Activated T-cell treated with anti-CD3 and anti-CD28 coated beads, Interleukin-2, amount 50 U/mL, for 4 hours (primary cell): ENCODE data around the gene GAS2L1. TPM values are rescaled to one million over a fixed set of nuclear protein-coding genes. Genes with fewer than 3 reads are reported as not detected.

Source experiments
- ATAC-seq, 2 donors: fragments of 200-7000 bp; cut with Tn5 transposase; one replicate each; pipeline ENCODE4 v1.10.0; 2021
- DNase-seq: peaks from one replicate; pipeline ENCODE4 v3.0.0-alpha.2; 2020
- H3K27me3 Mint-ChIP-seq: one replicate; pipeline ENCODE4 v1.8.0; 2021; ENCODE audit warnings: low read depth, mixed read lengths
- H3K36me3 Mint-ChIP-seq: one replicate; pipeline ENCODE4 v1.8.0; 2022; ENCODE audit warnings: mixed read lengths; ENCODE audit not compliant: insufficient read depth
- H3K4me1 Mint-ChIP-seq: one replicate; pipeline ENCODE4 v1.8.0; 2021; ENCODE audit warnings: low read depth, mixed read lengths
- H3K4me3 Mint-ChIP-seq: one replicate; pipeline ENCODE4 v1.8.0; 2021; ENCODE audit warnings: mild to moderate bottlenecking, moderate library complexity, mixed read lengths
- H3K9me3 Mint-ChIP-seq: one replicate; pipeline ENCODE4 v1.8.0; 2021; ENCODE audit warnings: mixed read lengths
- total RNA-seq, 3 donors: library from RNA; stranded (reverse); gene quantifications; one replicate each; pipeline ENCODE4 v1.2.1, GENCODE V29; 2021

The GAS2L1 gene
- total RNA-seq, 3 donors from 2014 or later: 0.37 to 0.90 (median 0.56) TPM

DNA sequence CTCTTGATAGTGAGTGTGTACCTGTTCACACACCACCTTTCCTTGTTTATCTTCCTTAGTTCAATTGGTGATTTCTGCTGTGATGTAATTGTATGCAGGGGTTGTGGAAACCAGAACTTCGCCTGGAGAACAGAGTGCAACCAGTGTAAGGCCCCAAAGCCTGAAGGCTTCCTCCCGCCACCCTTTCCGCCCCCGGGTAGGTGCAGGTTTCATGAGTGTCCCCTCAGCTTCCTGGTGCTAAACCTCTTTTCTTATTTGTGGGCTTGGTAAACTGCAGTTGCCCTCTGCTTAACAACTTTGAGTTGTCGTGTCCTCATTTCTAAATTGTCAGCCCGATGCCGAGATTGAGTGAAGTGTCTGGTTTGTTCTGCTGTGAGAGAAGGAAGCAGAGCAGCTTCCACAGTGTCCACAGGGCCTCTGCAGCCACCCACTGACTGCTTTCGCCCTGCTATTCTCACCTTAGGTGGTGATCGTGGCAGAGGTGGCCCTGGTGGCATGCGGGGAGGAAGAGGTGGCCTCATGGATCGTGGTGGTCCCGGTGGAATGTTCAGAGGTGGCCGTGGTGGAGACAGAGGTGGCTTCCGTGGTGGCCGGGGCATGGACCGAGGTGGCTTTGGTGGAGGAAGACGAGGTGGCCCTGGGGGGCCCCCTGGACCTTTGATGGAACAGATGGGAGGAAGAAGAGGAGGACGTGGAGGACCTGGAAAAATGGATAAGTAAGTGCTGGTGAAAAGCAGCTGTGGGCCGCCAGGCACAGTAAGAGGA is 7.1 kb upstream of the GAS2L1 start:
- no peaks in the 10 kb centered on the region for H3K9me3 Mint-ChIP-seq
- DNase-seq (no peak), ATAC-seq (no peak)
- H3K36me3 Mint-ChIP-seq: peaks cover 43% of the 10 kb centered on the region
- H3K27me3 Mint-ChIP-seq: peaks cover 2% of the 10 kb centered on the region
- H3K4me1 Mint-ChIP-seq: no peaks in the 10 kb centered on the region
- H3K4me3 Mint-ChIP-seq: no peak overlapping the region

DNA sequence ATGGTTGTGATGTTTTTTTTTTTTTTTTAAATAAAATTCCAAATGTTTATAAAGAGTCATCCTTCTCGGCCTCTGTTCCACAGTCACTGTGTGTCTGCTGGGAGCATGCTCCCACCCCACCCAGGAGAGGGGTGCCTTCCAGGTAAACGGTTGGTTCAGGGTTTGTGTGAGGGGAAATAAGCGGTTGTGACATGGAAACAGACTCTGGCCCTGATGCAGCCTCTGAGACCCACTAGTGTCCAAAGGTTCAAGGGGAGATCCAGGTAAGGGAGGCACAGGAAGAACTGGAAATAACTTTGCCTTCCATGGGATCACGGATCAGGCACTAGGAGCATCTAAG is 6.0 kb upstream of the GAS2L1 start:
- Mint-ChIP-seq H3K36me3 (peaks cover 42% of the 10 kb centered on the region), H3K4me3 (no peak overlapping the region), H3K4me1 (no peaks in the 10 kb centered on the region), H3K9me3 (no peaks in the 10 kb centered on the region), H3K27me3 (peaks cover 11% of the 10 kb centered on the region)
- DNase-seq: no peak
- peak in 1 of 2 donors; percentile 2 for ATAC-seq

DNA sequence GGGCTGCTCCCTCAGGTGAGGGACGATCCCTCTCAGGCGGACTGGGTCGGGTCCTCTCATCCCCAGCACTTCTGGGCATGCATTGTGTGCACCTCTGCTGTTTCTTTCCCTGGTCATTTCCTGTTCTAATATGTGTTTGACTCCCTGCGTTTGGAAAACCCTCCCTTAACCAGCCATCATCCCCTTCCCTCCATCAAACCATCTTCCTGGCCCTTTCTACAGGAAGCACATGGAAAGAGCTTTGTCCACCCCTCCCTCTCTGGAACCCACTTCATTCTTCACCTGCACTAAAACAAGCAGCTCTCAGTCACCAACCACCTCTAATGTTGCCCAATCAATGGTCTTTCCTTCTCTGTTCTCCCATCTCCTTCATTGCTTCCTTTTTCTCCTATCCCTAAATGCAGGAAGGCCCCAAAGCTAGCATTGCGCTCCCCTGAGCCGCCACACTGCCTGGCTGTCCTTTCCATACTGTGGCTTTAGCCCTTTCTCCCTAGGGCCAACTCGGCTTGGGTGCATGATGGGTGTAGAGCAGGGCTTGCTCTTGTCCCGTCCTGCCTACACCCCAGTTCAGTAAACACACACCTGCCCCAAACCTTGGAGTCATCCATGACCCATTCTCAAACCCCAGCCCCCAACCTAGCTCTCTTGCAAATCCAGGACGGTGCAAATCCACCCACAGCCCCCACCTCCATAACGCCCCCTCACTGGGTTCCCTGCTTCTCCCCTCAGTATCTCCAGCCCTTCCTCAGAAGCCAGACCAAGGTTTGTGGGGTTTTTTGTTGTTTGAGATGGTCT is 5.4 kb upstream of the GAS2L1 start:
- no peak for DNase-seq
- Mint-ChIP-seq H3K4me1 (peaks cover 2% of the 10 kb centered on the region), H3K4me3 (no peak overlapping the region), H3K27me3 (peaks cover 16% of the 10 kb centered on the region), H3K36me3 (peaks cover 36% of the 10 kb centered on the region), H3K9me3 (no peaks in the 10 kb centered on the region)
- ATAC-seq: peak; percentile 13 to 20

DNA sequence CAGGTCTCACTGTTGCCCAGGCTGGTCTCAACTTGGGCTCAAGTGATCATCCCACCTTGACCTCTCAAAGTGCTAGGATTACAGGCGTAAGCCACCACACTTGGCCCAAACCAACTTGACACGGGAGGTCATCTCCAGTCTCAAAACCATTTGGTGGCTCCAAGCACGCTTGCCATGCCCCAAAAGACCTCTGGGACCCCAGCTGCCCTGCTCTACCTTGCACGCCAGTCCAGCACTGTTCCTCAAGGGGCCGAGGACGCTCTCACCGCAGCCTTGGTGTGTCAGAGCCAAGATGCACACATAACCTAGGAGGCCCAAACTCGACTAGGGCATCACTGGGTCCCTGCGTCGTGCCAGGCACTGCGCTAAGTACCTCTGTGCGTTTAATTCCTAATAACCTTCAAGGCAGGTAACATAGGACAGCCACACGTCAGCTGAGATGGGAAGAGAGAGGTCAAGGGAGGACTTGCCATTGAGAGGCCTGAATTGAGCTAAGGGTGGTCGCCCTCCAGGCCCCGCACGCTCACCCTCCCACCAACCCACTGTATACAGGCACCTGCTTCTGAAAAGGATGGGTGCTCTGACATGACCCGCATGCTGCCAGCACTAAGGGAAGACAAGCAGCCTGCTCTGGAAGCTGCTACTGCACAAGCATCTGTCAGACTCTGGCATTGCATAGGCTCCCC is 4.6 kb upstream of the GAS2L1 start:
- H3K9me3 Mint-ChIP-seq: no peaks in the 10 kb centered on the region
- peak in 1 of 2 donors; percentile 6 for ATAC-seq
- H3K36me3 Mint-ChIP-seq: peaks cover 33% of the 10 kb centered on the region
- DNase-seq: no peak
- H3K4me3 Mint-ChIP-seq: no peak overlapping the region
- H3K4me1 Mint-ChIP-seq: peaks cover 2% of the 10 kb centered on the region
- H3K27me3 Mint-ChIP-seq: peaks cover 21% of the 10 kb centered on the region

DNA sequence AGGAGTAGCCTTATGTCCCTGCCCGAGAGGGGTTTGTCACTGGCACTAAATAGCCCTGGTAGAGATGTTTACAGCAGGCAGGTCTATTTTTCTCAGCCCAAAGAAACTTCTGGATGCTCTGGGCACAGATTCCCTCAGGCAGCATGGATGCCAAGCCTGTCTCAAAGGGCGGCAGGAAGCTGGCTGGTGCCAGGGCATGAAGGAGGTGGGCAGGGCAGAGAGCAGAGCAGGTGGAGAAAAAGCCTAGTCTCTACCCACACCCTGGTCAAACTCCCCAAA is 4.1 kb upstream of the GAS2L1 start:
- H3K9me3 Mint-ChIP-seq: no peaks in the 10 kb centered on the region
- DNase-seq (no peak), ATAC-seq (no peak)
- H3K4me3 Mint-ChIP-seq: no peak overlapping the region
- H3K27me3 Mint-ChIP-seq: peaks cover 21% of the 10 kb centered on the region
- peaks cover 3% of the 10 kb centered on the region for H3K4me1 Mint-ChIP-seq
- peaks cover 29% of the 10 kb centered on the region for H3K36me3 Mint-ChIP-seq

DNA sequence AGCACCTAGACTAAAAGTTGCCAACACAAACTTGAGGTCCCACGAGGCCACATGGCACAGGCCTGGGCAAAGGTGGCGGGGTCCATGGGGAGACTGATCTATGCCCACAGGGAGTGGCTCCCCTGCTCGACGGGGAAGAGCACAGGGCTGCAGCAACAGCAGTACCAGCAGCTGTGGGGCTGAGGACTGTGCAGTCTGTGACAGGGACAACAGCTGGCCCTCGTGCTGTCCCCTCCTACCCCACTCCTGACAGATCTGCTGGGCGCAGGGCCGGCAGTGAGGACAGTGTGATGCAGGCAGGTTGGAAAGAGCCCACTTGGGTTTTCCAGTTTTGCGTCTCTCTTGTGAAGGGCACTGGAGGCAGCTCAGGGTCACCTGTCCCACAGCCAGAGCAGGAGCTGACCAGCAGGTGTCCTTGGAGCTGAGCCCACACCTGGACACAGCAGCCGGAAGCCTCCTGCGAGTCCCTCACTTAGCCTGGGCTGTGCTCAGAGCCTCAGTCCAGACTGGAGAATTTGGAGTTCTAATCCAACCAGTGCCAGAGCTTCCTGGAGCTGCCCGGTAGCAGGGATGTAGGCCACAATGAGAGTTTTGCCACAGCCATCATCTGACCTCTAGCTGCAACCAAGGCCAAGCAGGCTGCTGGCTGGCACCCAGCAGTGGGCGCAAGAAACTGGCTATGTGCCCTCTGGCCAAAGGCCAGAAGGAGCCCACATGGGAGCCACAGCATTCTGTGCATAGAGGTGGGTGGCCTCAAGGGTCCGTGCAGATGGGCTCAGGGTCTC is 3.6 kb upstream of the GAS2L1 start:
- Mint-ChIP-seq H3K4me1 (peaks cover 5% of the 10 kb centered on the region), H3K4me3 (no peak overlapping the region), H3K36me3 (peaks cover 23% of the 10 kb centered on the region), H3K9me3 (no peaks in the 10 kb centered on the region), H3K27me3 (peaks cover 21% of the 10 kb centered on the region)
- no peak for DNase-seq
- no peak for ATAC-seq

DNA sequence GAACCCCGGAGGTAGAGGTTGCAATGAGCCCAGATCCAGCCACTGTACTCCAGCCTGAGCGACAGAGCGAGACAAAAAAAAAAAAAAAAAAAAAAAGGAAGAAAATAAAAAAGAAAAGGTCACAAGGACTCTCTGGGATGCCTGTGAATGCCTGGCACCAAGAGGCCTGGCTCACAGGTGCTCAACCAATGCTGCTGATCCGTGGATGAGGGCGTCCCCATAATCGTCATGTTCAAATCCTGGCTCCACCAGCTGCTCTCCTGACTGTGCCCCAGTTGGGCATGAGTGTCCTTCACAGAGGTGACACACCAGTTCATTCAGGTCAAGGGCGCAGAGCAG is 645 bp upstream of the GAS2L1 start:
- no peak for DNase-seq
- peaks cover 21% of the 10 kb centered on the region for H3K27me3 Mint-ChIP-seq
- no peaks in the 10 kb centered on the region for H3K9me3 Mint-ChIP-seq
- no peak for ATAC-seq
- H3K4me3 Mint-ChIP-seq: peak overlapping the region; percentile 72
- H3K4me1 Mint-ChIP-seq: peaks cover 14% of the 10 kb centered on the region
- peaks cover 6% of the 10 kb centered on the region for H3K36me3 Mint-ChIP-seq

DNA sequence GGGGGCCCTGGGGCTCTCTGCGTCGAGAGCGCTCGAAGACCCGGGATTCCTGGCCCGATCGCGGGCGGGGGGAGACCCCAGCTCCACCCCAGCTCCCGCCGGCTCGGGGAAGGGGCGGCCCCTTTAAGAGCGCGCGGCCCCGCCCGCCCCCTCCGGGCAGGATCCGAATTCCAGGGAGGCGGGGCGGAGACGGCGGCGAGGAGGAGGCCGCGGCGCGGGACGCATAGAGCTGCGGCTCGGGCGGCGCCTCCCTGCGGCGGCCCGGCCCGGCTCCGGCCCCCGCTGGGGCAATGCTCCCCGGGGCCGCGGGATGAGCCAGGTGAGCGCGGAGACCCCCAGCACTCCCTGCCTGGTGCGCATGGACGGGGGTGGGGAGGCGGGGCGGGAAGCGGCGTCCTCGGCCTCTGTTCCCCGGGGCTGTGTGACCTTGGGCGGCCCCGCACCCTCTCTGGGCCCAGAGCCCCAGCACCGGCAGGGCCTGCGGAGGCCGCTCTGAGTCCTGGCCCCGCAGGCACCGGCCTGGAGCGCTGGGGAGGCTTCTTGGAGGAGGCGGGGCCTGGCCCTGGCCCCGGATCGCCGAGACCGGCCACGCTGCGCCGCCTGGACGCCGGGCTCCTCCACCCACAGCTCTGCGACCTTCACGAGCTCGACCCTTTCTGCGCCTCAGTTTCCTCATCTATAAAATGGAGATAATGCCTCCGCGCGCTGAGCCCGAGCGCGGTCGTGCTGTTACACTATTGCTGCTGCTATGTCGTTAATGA is 565 bp downstream of the GAS2L1 start:
- DNase-seq (no peak), ATAC-seq (peak; percentile 49 to 54)
- H3K4me1 Mint-ChIP-seq: peaks cover 14% of the 10 kb centered on the region
- H3K4me3 Mint-ChIP-seq: peak overlapping the region; percentile 76
- H3K36me3 Mint-ChIP-seq: no peaks in the 10 kb centered on the region
- no peaks in the 10 kb centered on the region for H3K9me3 Mint-ChIP-seq
- H3K27me3 Mint-ChIP-seq: peaks cover 26% of the 10 kb centered on the region

DNA sequence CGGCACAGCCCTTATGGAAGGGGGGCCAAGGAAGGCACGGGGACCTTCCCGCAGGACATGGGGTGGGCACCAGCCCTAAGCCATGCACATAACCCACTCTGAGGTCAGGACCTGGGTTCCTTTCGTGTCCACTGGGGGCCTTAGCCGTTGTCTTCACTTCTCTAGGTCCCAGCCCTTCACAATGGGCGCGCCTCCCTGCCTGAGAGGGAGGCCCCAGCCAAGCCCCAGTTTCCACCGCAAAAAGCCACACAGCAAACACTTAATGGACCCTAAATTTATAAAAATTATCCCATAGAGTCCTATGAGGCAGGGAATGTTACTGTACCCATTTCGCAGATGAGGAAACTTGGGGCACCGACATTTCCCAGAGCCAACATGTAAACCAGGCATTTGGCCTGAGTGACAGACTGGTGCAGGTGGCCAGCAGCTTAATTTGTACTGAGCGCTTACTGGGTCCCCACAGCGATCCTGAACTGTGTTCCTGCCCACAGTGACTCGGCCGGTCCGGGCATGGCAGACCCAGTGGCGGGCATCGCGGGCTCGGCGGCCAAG is 1.2 kb downstream of the GAS2L1 start:
- ATAC-seq: no peak
- no peak for DNase-seq
- H3K36me3 Mint-ChIP-seq: no peaks in the 10 kb centered on the region
- peak overlapping the region; percentile 76 for H3K4me3 Mint-ChIP-seq
- H3K9me3 Mint-ChIP-seq: no peaks in the 10 kb centered on the region
- H3K27me3 Mint-ChIP-seq: peaks cover 33% of the 10 kb centered on the region
- peaks cover 14% of the 10 kb centered on the region for H3K4me1 Mint-ChIP-seq

DNA sequence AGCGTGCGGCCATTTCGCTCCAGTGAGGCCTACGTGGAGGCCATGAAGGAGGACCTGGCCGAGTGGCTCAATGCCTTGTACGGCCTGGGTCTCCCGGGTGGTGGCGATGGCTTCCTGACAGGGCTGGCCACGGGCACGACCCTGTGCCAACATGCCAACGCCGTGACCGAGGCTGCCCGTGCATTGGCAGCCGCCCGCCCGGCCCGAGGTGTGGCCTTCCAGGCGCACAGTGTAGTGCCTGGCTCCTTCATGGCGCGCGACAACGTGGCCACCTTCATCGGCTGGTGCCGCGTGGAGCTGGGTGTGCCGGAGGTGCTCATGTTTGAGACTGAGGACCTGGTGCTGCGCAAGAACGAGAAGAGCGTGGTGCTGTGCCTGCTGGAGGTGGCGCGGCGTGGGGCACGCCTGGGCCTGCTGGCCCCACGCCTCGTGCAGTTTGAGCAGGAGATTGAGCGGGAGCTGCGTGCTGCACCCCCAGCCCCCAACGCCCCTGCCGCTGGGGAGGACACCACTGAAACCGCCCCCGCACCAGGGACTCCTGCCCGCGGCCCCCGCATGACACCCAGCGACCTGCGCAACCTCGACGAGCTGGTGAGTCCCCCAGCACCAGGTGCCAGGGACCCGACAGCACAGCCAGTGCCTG is 1.8 kb downstream of the GAS2L1 start:
- Mint-ChIP-seq H3K4me1 (peaks cover 17% of the 10 kb centered on the region), H3K27me3 (peaks cover 39% of the 10 kb centered on the region), H3K9me3 (no peaks in the 10 kb centered on the region), H3K36me3 (no peaks in the 10 kb centered on the region), H3K4me3 (no peak overlapping the region)
- ATAC-seq (no peak), DNase-seq (no peak)

DNA sequence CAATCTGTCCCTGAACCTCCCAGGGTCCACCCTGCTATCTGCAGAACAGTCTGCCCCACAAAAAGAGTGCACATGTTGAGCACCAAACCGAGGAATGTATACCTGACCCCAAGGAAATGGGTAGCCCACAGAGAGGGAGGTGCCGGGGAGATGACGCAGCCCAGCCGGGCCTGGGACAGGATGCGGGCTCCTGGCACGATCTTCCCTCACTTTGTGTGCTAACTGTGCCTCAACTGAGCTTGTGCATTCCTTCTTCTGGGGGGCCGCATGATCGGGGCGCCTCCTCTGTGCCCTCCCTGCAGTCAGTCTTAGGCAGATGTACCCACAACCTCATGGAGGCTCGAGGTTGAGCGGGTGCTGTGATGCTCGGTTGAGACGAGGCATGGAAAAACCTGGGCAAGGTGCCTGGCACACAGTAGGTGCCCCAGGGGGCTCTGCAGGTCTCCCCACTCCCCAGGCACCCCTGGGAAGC is 2.4 kb downstream of the GAS2L1 start:
- Mint-ChIP-seq H3K9me3 (no peaks in the 10 kb centered on the region), H3K4me1 (peaks cover 19% of the 10 kb centered on the region), H3K27me3 (peaks cover 45% of the 10 kb centered on the region), H3K36me3 (no peaks in the 10 kb centered on the region), H3K4me3 (no peak overlapping the region)
- ATAC-seq (no peak), DNase-seq (no peak)

DNA sequence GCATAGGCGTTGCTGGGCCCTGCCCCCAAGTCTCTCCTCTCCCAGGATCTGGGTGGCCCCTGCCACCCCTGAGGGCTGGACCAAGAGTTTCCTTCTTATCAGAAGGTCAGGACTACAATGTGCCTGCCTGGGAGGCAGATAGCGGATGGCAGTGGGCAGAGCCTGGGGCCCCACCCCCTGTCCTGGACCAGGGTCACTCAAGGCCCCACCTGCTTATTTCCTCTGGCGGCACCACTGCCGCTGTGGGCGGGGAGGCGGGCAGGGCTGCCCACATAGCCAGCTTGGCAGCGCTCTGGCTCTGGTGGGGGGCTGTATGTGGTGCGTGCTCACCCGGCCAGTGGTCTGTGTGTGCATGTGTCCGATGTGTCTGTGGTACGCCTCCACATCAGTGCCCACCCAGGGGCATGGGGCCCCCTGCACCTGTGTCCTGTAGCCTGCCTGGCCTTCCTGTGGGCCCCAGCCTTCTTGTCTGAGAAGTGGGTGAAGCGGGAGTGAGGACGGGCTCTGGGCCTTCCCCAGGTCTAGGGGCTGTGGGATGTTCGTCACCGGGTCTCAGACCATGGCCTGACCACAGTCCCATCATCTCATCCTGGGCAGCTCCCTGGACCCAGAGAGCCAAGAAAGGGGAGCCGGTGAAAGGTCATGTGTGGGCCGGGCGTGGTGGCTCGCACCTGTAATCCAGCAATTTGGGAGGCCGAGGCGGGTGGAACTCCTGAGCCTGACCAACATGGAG is 3.0 kb downstream of the GAS2L1 start:
- DNase-seq (no peak), ATAC-seq (no peak)
- peaks cover 26% of the 10 kb centered on the region for H3K4me1 Mint-ChIP-seq
- peaks cover 48% of the 10 kb centered on the region for H3K27me3 Mint-ChIP-seq
- H3K4me3 Mint-ChIP-seq: no peak overlapping the region
- H3K36me3 Mint-ChIP-seq: no peaks in the 10 kb centered on the region
- no peaks in the 10 kb centered on the region for H3K9me3 Mint-ChIP-seq
